ENCODE data around the gene TNFRSF21. TPM values are rescaled to one million over a fixed set of nuclear protein-coding genes. Genes with fewer than 3 reads are reported as not detected.

TNFRSF21 gene
- total RNA-seq, 1 donor from 2014 or later, result 0.29 TPM

- intact Hi-C loops (cut with micrococcal nuclease), result no loop called here
Observed at GRCh38 chr6:47181681-47182080, 128.0 kb downstream of the TNFRSF21 start.

Other genes starting within 250 kb of the TNFRSF21 start
- 25.2 and 28.2 TPM in 2 replicates for gene CD2AP, start 167.9 kb upstream of the TNFRSF21 start, total RNA-seq